Stimulated activated CD4-positive, alpha-beta T cell treated with anti-CD3 and anti-CD28 coated beads, Interleukin-2, amount 100 ng/mL, for 48 hours (primary cell): ENCODE data around the gene C16orf89.

Source experiments
- DNase-seq, 2 donors: peaks; one replicate each; pipeline ENCODE4 v3.0.0-alpha.2; 2020

The C16orf89 gene

GRCh38 chr16:5002699-5003143 lies 63.0 kb downstream of the C16orf89 start:
- DNase-seq = no peak

DNA sequence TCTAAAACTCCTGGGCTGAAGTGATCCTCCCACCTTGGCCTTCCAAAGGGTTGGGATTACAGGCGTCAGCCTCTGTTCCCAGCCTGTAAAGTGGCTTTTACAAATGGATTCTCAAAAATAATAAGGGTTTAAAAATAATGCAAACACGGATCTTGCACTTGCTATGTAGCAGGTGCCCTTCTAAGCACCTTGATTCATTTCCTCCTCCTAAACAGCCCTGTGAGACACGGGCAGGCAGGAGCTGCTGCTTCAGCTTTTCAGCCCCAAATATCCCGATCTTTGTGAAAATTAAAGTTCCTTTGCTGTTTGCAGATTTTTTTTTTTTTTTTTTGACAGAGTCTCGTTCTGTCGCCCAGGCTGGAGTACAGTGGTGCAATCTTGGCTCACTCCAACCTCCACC lies 63.8 kb downstream of the C16orf89 start:
- DNase-seq = no peak

- DNase-seq = no peak
These were observed 64.2 kb downstream of the C16orf89 start for GRCh38 chr16:5001571-5001970.

DNA sequence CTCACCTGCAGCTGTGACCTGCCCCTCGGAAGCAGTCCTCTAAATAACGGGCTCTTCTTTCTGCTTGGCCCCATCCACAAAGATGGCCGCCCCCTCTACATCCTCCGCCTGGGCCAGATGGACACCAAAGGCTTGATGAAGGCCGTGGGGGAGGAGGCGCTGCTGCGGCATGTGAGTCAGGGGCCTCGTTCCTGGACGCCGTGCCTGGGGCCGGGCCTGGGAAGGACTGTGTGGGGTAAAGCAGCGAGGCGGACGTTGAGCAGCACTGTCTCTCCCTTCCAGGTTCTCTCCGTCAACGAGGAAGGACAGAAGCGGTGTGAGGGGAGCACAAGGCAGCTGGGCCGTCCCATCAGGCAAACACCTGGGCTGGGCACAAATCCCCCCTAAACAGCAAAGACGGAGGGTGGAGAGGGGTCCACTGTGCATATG lies 65.2 kb downstream of the C16orf89 start:
- no peak for DNase-seq

DNA sequence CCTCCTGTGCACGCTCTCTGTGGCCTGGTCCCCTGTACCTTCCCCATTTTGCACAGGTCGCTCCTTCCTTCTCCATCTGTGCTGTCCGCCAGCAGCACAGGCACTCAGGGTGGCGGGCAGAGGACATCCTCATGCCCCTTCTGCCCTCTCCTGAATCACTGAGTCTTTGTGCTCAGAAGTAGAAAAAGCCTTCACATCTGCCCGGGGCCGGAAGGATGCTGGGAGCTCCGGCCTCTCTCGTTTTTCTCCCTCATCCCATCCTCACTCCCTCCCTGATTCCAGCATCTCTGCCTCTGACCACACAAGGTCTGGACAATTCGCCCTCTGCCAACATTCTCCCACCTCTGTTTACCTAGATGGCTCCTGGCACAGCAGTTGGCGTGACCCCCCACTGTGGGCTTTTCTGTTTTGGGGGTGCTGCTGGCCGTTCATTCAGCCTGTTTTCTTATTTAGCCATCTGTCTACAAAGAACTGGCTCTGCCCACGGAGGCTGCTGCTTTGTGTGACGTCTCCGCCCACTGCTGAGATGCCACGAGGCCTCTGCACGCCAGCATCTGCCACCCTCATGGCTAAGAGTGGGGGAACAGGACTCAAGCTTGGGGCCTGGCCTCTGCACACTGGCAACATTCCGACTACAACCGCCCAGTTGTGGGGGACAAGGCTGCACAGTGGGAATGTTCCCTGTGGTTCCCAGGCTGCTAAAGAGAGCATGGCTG lies 70.9 kb downstream of the C16orf89 start:
- DNase-seq = no peak
